Parathyroid adenoma (tissue), 2 donors: ENCODE results near the gene SLC22A17.

Experiments used
- H2AFZ ChIP-seq: fragments of 300-600 bp; sonication (generic); one replicate; pipeline ENCODE4 v1.7.0; 2017; ENCODE audit warnings: antibody characterized with exemption, mild to moderate bottlenecking
- H3K27ac ChIP-seq: fragments of 300-600 bp; sonication (generic); one replicate; pipeline ENCODE4 v1.7.0; 2017
- H3K27me3 ChIP-seq: fragments of 300-600 bp; sonication (generic); one replicate; pipeline ENCODE4 v1.7.0; 2017; ENCODE audit warnings: low read length; ENCODE audit not compliant: control insufficient read depth, insufficient read depth
- H3K36me3 ChIP-seq: fragments of 300-600 bp; sonication (generic); one replicate; pipeline ENCODE4 v1.7.0; 2017; ENCODE audit warnings: low read length; ENCODE audit not compliant: control insufficient read depth, insufficient read depth
- H3K4me1 ChIP-seq: fragments of 300-600 bp; sonication (generic); one replicate; pipeline ENCODE4 v1.7.0; 2017; ENCODE audit warnings: control low read depth
- H3K4me2 ChIP-seq: fragments of 300-600 bp; sonication (generic); one replicate; pipeline ENCODE4 v1.7.0; 2017; ENCODE audit warnings: low read length
- H3K4me3 ChIP-seq: fragments of 300-600 bp; sonication (generic); one replicate; pipeline ENCODE4 v1.7.0; 2017; ENCODE audit warnings: low read depth, low read length
- H3K79me2 ChIP-seq: fragments of 300-600 bp; sonication (generic); one replicate; pipeline ENCODE4 v1.7.0; 2017; ENCODE audit warnings: control low read depth
- H3K9ac ChIP-seq: fragments of 300-600 bp; sonication (generic); one replicate; pipeline ENCODE4 v1.7.0; 2017; ENCODE audit warnings: mild to moderate bottlenecking
- H3K9me3 ChIP-seq: fragments of 300-600 bp; sonication (generic); one replicate; pipeline ENCODE4 v1.7.0; 2017; ENCODE audit warnings: low read length; ENCODE audit not compliant: control insufficient read depth
- CTCF ChIP-seq: fragments of 300-600 bp; sonication (generic); IDR thresholded peaks from one replicate; pipeline ENCODE4 v1.7.0; 2017; ENCODE audit warnings: antibody characterized with exemption, mild to moderate bottlenecking
- donor health status: primary hyperparathyroidism.

The SLC22A17 gene

GRCh38 chr14:23358553-23359166, 6.0 kb upstream of the SLC22A17 start:
- Histone ChIP-seq H2AFZ (no peak overlapping the region), H3K36me3 (no peaks in the 10 kb centered on the region), H3K4me1 (peaks cover 6% of the 10 kb centered on the region), H3K79me2 (peaks cover 6% of the 10 kb centered on the region), H3K4me2 (no peak overlapping the region), H3K27ac (no peak overlapping the region), H3K27me3 (no peaks in the 10 kb centered on the region), H3K4me3 (no peak overlapping the region), H3K9ac (no peak overlapping the region), H3K9me3 (no peaks in the 10 kb centered on the region)
- no peak for TF ChIP-seq CTCF

- Histone ChIP-seq H3K27me3 (no peaks in the 10 kb centered on the region), H3K79me2 (peaks cover under 1% of the 10 kb centered on the region), H3K9ac (no peak overlapping the region), H3K27ac (no peak overlapping the region), H3K9me3 (no peaks in the 10 kb centered on the region), H3K4me2 (no peak overlapping the region), H3K4me1 (peaks cover 10% of the 10 kb centered on the region), H2AFZ (no peak overlapping the region), H3K36me3 (no peaks in the 10 kb centered on the region), H3K4me3 (no peak overlapping the region)
- no peak for TF ChIP-seq CTCF
Measured at GRCh38 chr14:23358042-23358441, 5.4 kb upstream of the SLC22A17 start.

GRCh38 chr14:23357261-23357660, 4.6 kb upstream of the SLC22A17 start:
- Histone ChIP-seq H3K9ac (no peak overlapping the region), H2AFZ (no peak overlapping the region), H3K4me1 (peaks cover 13% of the 10 kb centered on the region), H3K79me2 (no peaks in the 10 kb centered on the region), H3K9me3 (no peaks in the 10 kb centered on the region), H3K4me3 (no peak overlapping the region), H3K36me3 (no peaks in the 10 kb centered on the region), H3K4me2 (no peak overlapping the region), H3K27ac (no peak overlapping the region), H3K27me3 (no peaks in the 10 kb centered on the region)
- TF ChIP-seq CTCF, result no peak

GRCh38 chr14:23356662-23357061, 4.0 kb upstream of the SLC22A17 start:
- Histone ChIP-seq H3K79me2 (no peaks in the 10 kb centered on the region), H3K4me1 (peaks cover 8% of the 10 kb centered on the region), H3K27ac (no peak overlapping the region), H2AFZ (no peak overlapping the region), H3K27me3 (no peaks in the 10 kb centered on the region), H3K9ac (no peak overlapping the region), H3K4me3 (no peak overlapping the region), H3K36me3 (no peaks in the 10 kb centered on the region), H3K9me3 (no peaks in the 10 kb centered on the region), H3K4me2 (no peak overlapping the region)
- no peak for TF ChIP-seq CTCF

GRCh38 chr14:23355871-23356435, 3.3 kb upstream of the SLC22A17 start:
- Histone ChIP-seq H3K79me2 (no peaks in the 10 kb centered on the region), H3K9me3 (no peaks in the 10 kb centered on the region), H2AFZ (no peak overlapping the region), H3K27me3 (no peaks in the 10 kb centered on the region), H3K27ac (no peak overlapping the region), H3K9ac (no peak overlapping the region), H3K4me2 (no peak overlapping the region), H3K4me3 (no peak overlapping the region), H3K4me1 (peaks cover 7% of the 10 kb centered on the region), H3K36me3 (no peaks in the 10 kb centered on the region)
- TF ChIP-seq CTCF, result no peak
